Uterus (tissue), 4 donors: ENCODE data around the gene RBFOX1. TPM values are rescaled to one million over a fixed set of nuclear protein-coding genes. Genes with fewer than 3 reads are reported as not detected.

Source experiments
- DNase-seq, 2 donors: peaks; one replicate each; pipeline ENCODE4 v3.0.0-alpha.2; 2019 to 2020
- H3K27ac ChIP-seq, 2 donors: fragments of 200-600 bp; sonication (generic); 1 replicate in 1 of 2; 2 replicates in 1 of 2; pipeline ENCODE4 v1.5.1; 2016 to 2018
- H3K27me3 ChIP-seq, 2 donors: fragments of 200-600 bp; sonication (generic); one replicate each; pipeline ENCODE4 v1.5.1; 2018 to 2019; ENCODE audit warnings: control low read depth in 1 of 2
- H3K36me3 ChIP-seq, 2 donors: fragments of 200-600 bp; sonication (generic); one replicate each; pipeline ENCODE4 v1.5.1; 2019; ENCODE audit warnings: control low read depth in 1 of 2
- H3K4me1 ChIP-seq, 2 donors: fragments of 200-600 bp; sonication (generic); one replicate each; pipeline ENCODE4 v1.5.1; 2018 to 2019; ENCODE audit warnings: control low read depth in 1 of 2
- H3K4me3 ChIP-seq, 2 donors: fragments of 200-600 bp; sonication (generic); 1 replicate in 1 of 2; 2 replicates in 1 of 2; pipeline ENCODE4 v1.5.1; 2018 to 2019; ENCODE audit warnings: mild to moderate bottlenecking in 1 of 2
- H3K9me3 ChIP-seq, 2 donors: fragments of 200-600 bp; sonication (generic); one replicate each; pipeline ENCODE4 v1.5.1; 2019; ENCODE audit warnings: control low read depth in 1 of 2
- CTCF ChIP-seq, 4 experiments: fragments of 200-600 bp in 2 of 4; fragments of 450-650 bp in 2 of 4; sonication (generic) in 2 of 4; IDR thresholded peaks; one replicate each; pipeline ENCODE4 v1.5.1; 2016 to 2019; ENCODE audit warnings: antibody characterized with exemption in 4 of 4, mild to moderate bottlenecking in 2 of 4, moderate library complexity in 1 of 4
- POLR2A ChIP-seq, 2 donors: fragments of 450-650 bp; IDR thresholded peaks; one replicate each; pipeline ENCODE4 v1.6.1; 2016; ENCODE audit warnings: antibody characterized with exemption in 2 of 2, mild to moderate bottlenecking in 1 of 2, moderate library complexity in 1 of 2
- intact Hi-C: fragments of 100-400 bp; cut with DNase I; formaldehyde crosslinking; loops from one replicate; pipeline ENCODE4 v1.15.1; 2023; ENCODE audit warnings: low total_unique reads
- total RNA-seq, 4 donors: library from RNA; depleted of rRNA in 3 of 4; stranded (reverse); fragments of >200 nt in 3 of 4; gene quantifications; one replicate each; pipeline versions ENCODE4 v1.1.0 to v1.2.4, GENCODE V29; 2014 to 2023
- donor health status: DM: yes; HTN: yes; CAD: no.

RBFOX1 gene
- total RNA-seq, 4 donors from 2014 or later, result 0.55 TPM; not detected in 3

GRCh38 chr16:7601100-7601499 lies 268.5 kb downstream of the RBFOX1 start:
- Histone ChIP-seq H3K9me3 (no peaks in the 10 kb centered on the region), H3K27ac (no peak overlapping the region), H3K27me3 (no peaks in the 10 kb centered on the region), H3K4me1 (no peaks in the 10 kb centered on the region), H3K36me3 (no peaks in the 10 kb centered on the region), H3K4me3 (no peak overlapping the region)
- intact Hi-C loops, result no loop called here
- no peak for DNase-seq
- TF ChIP-seq POLR2A (IDR thresholded peaks at IDR 0.05) (no peak), CTCF (IDR thresholded peaks at IDR 0.05) (no peak)

- intact Hi-C loops, result no loop called here
- no peak for TF ChIP-seq POLR2A (IDR thresholded peaks at IDR 0.05)
- TF ChIP-seq CTCF (IDR thresholded peaks at IDR 0.05), result no peak
- Histone ChIP-seq H3K27ac (no peak overlapping the region), H3K9me3 (no peaks in the 10 kb centered on the region), H3K36me3 (no peaks in the 10 kb centered on the region), H3K4me3 (no peak overlapping the region), H3K4me1 (no peaks in the 10 kb centered on the region), H3K27me3 (no peaks in the 10 kb centered on the region)
- DNase-seq, result no peak
Observed at GRCh38 chr16:7602291-7602950, 269.8 kb downstream of the RBFOX1 start.

DNA sequence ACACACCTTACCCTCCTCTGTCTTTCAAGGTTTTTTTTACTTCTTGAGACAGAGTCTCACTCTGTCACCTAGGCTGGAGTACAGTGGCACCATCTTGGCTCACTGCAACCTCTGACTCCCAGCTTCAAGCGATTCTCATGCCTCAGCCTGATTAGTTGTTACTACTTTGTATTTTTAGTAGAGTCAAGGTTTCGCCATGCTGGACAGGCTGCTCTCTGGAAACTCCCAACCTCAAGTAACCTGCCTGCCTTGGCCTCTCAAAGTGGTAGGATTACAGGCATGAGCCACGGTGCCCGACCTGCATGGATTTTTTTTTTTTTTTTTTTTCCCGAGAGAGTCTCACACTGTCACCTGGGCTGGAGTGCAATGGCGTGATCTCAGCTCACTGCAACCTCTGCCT lies 273.2 kb downstream of the RBFOX1 start:
- no peak for TF ChIP-seq CTCF (IDR thresholded peaks at IDR 0.05)
- no peak for TF ChIP-seq POLR2A (IDR thresholded peaks at IDR 0.05)
- Histone ChIP-seq H3K4me3 (no peak overlapping the region), H3K4me1 (no peaks in the 10 kb centered on the region), H3K27me3 (no peaks in the 10 kb centered on the region), H3K36me3 (no peaks in the 10 kb centered on the region), H3K9me3 (no peaks in the 10 kb centered on the region), H3K27ac (no peak overlapping the region)
- intact Hi-C loops, result no loop called here
- no peak for DNase-seq

DNA sequence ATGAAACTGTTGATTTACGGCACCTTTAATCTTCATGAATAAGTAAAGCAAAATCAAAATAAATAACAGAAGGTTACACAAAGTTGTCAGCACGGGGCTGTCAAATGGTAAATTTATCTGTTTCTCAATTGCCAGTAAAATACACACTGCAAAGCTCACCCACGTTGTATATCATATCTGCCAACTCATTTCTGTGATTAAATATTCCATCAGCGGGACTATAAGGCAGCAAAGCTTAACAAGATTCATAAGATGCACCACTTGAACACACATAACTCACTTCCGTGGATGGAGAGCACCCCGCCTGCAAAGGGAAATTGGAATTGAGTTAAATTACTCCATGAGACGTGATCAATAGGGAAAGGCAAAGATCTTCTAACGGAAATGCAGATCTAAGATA lies 280.0 kb downstream of the RBFOX1 start:
- H3K4me3 ChIP-seq, result no peak overlapping the region
- H3K36me3 ChIP-seq, result no peaks in the 10 kb centered on the region
- no peaks in the 10 kb centered on the region for H3K27me3 ChIP-seq
- H3K27ac ChIP-seq, result no peak overlapping the region
- TF ChIP-seq CTCF (IDR thresholded peaks at IDR 0.05), result no peak
- TF ChIP-seq POLR2A (IDR thresholded peaks at IDR 0.05), result no peak
- intact Hi-C loops, result no loop called here
- DNase-seq, result no peak
- H3K4me1 ChIP-seq, result no peaks in the 10 kb centered on the region
- no peaks in the 10 kb centered on the region for H3K9me3 ChIP-seq

- Histone ChIP-seq H3K27me3 (no peaks in the 10 kb centered on the region), H3K9me3 (no peaks in the 10 kb centered on the region), H3K4me3 (no peak overlapping the region), H3K27ac (no peak overlapping the region), H3K4me1 (no peaks in the 10 kb centered on the region), H3K36me3 (no peaks in the 10 kb centered on the region)
- no peak for TF ChIP-seq CTCF (IDR thresholded peaks at IDR 0.05)
- no peak for TF ChIP-seq POLR2A (IDR thresholded peaks at IDR 0.05)
- intact Hi-C loops, result no loop called here
- no peak for DNase-seq
Observed at GRCh38 chr16:7613518-7613917, 280.9 kb downstream of the RBFOX1 start.
